ENCODE results near the gene SETD7.

The SETD7 gene

GRCh38 chr4:139453371-139454110 lies 102.5 kb downstream of the SETD7 start (continued):
- TF ChIP-seq CSRNP3 (CRISPR knock-in tag; IDR thresholded peaks at IDR 0.05) (no peak), PPARA (CRISPR knock-in tag; IDR thresholded peaks at IDR 0.05; ENCODE audit: borderline replicate concordance) (no peak), OSR1 (CRISPR knock-in tag; IDR thresholded peaks at IDR 0.05) (no peak), CREB5 (CRISPR knock-in tag; IDR thresholded peaks at IDR 0.05; ENCODE audit: low read depth) (no peak), ESRRG (CRISPR knock-in tag; IDR thresholded peaks at IDR 0.05) (no peak), ZFP30 (CRISPR knock-in tag; IDR thresholded peaks at IDR 0.05) (no peak), ZNF565 (CRISPR knock-in tag; conservative IDR thresholded peaks at IDR 0.05; ENCODE audit: low read depth) (no peak)
- TF ChIP-seq, protein P1, sequence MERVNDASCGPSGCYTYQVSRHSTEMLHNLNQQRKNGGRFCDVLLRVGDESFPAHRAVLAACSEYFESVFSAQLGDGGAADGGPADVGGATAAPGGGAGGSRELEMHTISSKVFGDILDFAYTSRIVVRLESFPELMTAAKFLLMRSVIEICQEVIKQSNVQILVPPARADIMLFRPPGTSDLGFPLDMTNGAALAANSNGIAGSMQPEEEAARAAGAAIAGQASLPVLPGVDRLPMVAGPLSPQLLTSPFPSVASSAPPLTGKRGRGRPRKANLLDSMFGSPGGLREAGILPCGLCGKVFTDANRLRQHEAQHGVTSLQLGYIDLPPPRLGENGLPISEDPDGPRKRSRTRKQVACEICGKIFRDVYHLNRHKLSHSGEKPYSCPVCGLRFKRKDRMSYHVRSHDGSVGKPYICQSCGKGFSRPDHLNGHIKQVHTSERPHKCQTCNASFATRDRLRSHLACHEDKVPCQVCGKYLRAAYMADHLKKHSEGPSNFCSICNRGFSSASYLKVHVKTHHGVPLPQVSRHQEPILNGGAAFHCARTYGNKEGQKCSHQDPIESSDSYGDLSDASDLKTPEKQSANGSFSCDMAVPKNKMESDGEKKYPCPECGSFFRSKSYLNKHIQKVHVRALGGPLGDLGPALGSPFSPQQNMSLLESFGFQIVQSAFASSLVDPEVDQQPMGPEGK (CRISPR knock-in tag; IDR thresholded peaks at IDR 0.05; ENCODE audit: borderline replicate concordance): no peak

DNA sequence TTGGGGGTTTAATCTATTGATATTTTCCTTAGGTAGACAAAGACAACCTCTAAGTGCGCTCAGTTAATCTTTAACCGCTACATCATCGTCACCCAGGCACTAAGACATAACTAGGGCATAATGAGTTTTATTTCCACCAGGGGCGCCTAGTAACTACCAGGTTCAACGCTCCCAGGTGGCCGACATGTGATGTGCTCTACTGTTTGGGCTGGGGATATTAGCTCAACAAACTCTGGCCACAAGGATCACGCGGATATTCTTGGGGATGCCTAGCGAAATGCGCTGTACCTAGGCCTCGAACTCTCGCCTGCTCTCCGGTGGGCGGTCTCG lies 103.0 kb downstream of the SETD7 start:
- peak; percentile 58 for ATAC-seq
- TF ChIP-seq, protein P2, sequence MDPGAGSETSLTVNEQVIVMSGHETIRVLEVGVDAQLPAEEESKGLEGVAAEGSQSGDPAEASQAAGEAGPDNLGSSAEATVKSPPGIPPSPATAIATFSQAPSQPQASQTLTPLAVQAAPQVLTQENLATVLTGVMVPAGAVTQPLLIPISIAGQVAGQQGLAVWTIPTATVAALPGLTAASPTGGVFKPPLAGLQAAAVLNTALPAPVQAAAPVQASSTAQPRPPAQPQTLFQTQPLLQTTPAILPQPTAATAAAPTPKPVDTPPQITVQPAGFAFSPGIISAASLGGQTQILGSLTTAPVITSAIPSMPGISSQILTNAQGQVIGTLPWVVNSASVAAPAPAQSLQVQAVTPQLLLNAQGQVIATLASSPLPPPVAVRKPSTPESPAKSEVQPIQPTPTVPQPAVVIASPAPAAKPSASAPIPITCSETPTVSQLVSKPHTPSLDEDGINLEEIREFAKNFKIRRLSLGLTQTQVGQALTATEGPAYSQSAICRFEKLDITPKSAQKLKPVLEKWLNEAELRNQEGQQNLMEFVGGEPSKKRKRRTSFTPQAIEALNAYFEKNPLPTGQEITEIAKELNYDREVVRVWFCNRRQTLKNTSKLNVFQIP (CRISPR knock-in tag; IDR thresholded peaks at IDR 0.05; ENCODE audit: borderline replicate concordance, low read depth): 0 out of 2 replicates have a peak, but pooled peaks have one; percentile 5
- TF ChIP-seq CSRNP3 (CRISPR knock-in tag; IDR thresholded peaks at IDR 0.05) (no peak), CSDC2 (CRISPR knock-in tag; IDR thresholded peaks at IDR 0.05) (no peak), ISL1 (CRISPR knock-in tag; IDR thresholded peaks at IDR 0.05) (no peak), CREB5 (CRISPR knock-in tag; IDR thresholded peaks at IDR 0.05; ENCODE audit: low read depth) (no peak), OSR1 (CRISPR knock-in tag; IDR thresholded peaks at IDR 0.05) (no peak), ZFP3 (CRISPR knock-in tag; IDR thresholded peaks at IDR 0.05) (peak; percentile 93), GLIS3 (CRISPR knock-in tag; IDR thresholded peaks at IDR 0.05) (no peak), ARNTL (CRISPR knock-in tag; IDR thresholded peaks at IDR 0.05; ENCODE audit: borderline replicate concordance, low read depth) (no peak)

- TF ChIP-seq SNAI2 (CRISPR knock-in tag; IDR thresholded peaks at IDR 0.05) (no peak), GLIS3 (CRISPR knock-in tag; IDR thresholded peaks at IDR 0.05) (no peak), ZFP3 (CRISPR knock-in tag; IDR thresholded peaks at IDR 0.05) (no peak), OSR1 (CRISPR knock-in tag; IDR thresholded peaks at IDR 0.05) (no peak), CSRNP3 (CRISPR knock-in tag; IDR thresholded peaks at IDR 0.05) (no peak), CSDC2 (CRISPR knock-in tag; IDR thresholded peaks at IDR 0.05) (no peak), ESRRG (CRISPR knock-in tag; IDR thresholded peaks at IDR 0.05) (no peak), ZNF8 (CRISPR knock-in tag; IDR thresholded peaks at IDR 0.05) (no peak)
- TF ChIP-seq, protein P1 (CRISPR knock-in tag; IDR thresholded peaks at IDR 0.05; ENCODE audit: borderline replicate concordance): no peak
- TF ChIP-seq, protein P2 (CRISPR knock-in tag; IDR thresholded peaks at IDR 0.05; ENCODE audit: borderline replicate concordance, low read depth): no peak
- ATAC-seq: no peak
Observed at GRCh38 chr4:139451997-139452396, 104.0 kb downstream of the SETD7 start.
